Measurements from ENCODE around the gene LRGUK. TPM values are rescaled to one million over a fixed set of nuclear protein-coding genes. Genes with fewer than 3 reads are reported as not detected.

Gene LRGUK
- total RNA-seq, 6 experiments from 2014 or later = 0.13 to 0.37 (median 0.31) TPM; not detected in 1

DNA sequence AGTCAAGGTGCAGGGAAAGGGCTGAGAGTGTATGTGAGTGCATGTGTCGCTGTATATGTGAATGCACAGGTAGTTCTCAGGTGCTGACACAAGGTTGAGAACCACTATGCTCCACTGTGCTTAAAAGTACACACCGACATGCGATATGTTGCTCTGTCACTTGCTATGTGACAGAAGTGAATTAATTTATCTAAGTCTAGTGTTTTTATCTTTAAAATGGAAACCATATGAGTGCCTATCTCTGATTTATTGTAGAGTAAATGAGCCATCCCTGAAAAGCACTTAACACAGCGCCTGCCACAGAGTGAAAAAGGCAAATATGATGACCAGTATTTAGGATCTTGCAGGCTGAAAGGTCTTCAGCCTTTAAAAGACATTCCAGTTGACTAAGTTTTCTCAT lies 184.7 kb downstream of the LRGUK start:
- Histone ChIP-seq H3K4me3 (no peak overlapping the region), H3K36me3 (no peaks in the 10 kb centered on the region), H3K27me3 (no peaks in the 10 kb centered on the region), H3K9me3 (no peaks in the 10 kb centered on the region), H3K27ac (no peak overlapping the region), H3K4me1 (peaks cover 0 to 12% (median 0%) of the 10 kb centered on the region in 4 donors)
- ATAC-seq (no peak), DNase-seq (no peak)
- 95% methylated on average over 4 of the region's 4 CpGs for WGBS (ENCODE audit: insufficient coverage, low coverage, low lambda C conversion rate, missing lambda C conversion rate)
- intact Hi-C loops (cut with DNase I) = no loop called here
- no peak for TF ChIP-seq POLR2A (IDR thresholded peaks at IDR 0.05)
- TF ChIP-seq, protein P1, sequence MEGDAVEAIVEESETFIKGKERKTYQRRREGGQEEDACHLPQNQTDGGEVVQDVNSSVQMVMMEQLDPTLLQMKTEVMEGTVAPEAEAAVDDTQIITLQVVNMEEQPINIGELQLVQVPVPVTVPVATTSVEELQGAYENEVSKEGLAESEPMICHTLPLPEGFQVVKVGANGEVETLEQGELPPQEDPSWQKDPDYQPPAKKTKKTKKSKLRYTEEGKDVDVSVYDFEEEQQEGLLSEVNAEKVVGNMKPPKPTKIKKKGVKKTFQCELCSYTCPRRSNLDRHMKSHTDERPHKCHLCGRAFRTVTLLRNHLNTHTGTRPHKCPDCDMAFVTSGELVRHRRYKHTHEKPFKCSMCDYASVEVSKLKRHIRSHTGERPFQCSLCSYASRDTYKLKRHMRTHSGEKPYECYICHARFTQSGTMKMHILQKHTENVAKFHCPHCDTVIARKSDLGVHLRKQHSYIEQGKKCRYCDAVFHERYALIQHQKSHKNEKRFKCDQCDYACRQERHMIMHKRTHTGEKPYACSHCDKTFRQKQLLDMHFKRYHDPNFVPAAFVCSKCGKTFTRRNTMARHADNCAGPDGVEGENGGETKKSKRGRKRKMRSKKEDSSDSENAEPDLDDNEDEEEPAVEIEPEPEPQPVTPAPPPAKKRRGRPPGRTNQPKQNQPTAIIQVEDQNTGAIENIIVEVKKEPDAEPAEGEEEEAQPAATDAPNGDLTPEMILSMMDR (IDR thresholded peaks at IDR 0.05) = no peak

DNA sequence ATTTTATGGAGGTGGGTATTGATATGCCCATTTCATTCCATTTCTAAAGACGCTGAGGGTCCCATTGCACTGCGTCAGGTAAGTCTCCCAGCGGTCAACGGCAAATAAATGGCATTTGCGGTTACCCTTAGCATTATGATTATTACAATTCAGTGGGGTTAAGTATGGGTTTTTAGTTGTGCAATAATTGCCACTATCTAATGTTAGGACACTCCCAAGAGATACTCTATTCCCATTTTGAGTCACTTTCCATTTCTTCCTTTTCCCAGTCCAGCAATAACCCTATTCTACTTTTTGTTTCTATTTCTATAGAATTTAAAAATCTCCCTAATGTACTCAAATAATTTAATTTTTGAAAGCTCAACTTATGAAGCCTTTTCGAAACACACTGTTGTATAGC lies 185.6 kb downstream of the LRGUK start:
- no peaks in the 10 kb centered on the region for H3K27me3 ChIP-seq
- TF ChIP-seq, protein P1 (IDR thresholded peaks at IDR 0.05) = no peak
- TF ChIP-seq POLR2A (IDR thresholded peaks at IDR 0.05) = no peak
- WGBS (ENCODE audit: insufficient coverage, low coverage, low lambda C conversion rate, missing lambda C conversion rate) = 87% methylated on average over 6 of the region's 6 CpGs
- no peak for ATAC-seq
- no peak overlapping the region for H3K27ac ChIP-seq
- no peaks in the 10 kb centered on the region for H3K9me3 ChIP-seq
- no peak for DNase-seq
- H3K36me3 ChIP-seq = no peaks in the 10 kb centered on the region
- no peak overlapping the region for H3K4me3 ChIP-seq
- peaks cover 0 to 12% (median 0%) of the 10 kb centered on the region in 4 donors for H3K4me1 ChIP-seq
- intact Hi-C loops (cut with DNase I) = no loop called here

DNA sequence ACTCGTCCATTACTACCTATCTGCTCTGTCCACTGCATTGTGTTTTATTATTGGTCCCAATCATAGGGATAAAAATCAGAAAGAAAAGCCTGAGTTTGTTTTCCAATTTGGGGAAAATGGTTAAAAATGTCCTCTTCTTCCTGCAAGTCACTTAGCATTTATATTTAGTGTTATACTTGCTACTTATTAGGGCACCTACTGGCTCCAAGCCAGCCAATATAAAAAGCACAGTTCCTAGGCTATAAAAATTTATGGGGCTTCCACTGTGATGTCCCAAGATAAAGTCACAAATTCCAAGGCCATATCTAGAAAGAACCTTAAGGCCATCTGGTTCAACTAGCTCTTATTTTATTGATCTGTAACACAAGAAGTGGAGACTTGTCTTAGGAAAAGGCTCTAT lies 186.4 kb downstream of the LRGUK start:
- Histone ChIP-seq H3K36me3 (no peaks in the 10 kb centered on the region), H3K9me3 (no peaks in the 10 kb centered on the region), H3K27ac (no peak overlapping the region), H3K27me3 (no peaks in the 10 kb centered on the region), H3K4me3 (no peak overlapping the region), H3K4me1 (peaks cover 0 to 12% (median 0%) of the 10 kb centered on the region in 4 donors)
- intact Hi-C loops (cut with DNase I) = no loop called here
- DNase-seq (no peak), ATAC-seq (no peak)
- TF ChIP-seq POLR2A (IDR thresholded peaks at IDR 0.05) = no peak
- 100% methylated on average over 1 of the region's 1 CpG for WGBS (ENCODE audit: insufficient coverage, low coverage, low lambda C conversion rate, missing lambda C conversion rate)

Other genes with a start within 250 kb of the LRGUK start
- 10 to 100 TPM in 4 of 6 experiments, 1 to 10 TPM in 2; 8.9 to 13.5 (median 10.4) TPM for gene SLC35B4, start 189.6 kb downstream of the LRGUK start, total RNA-seq

Data from right lobe of liver (tissue), 6 donors.